HepG2 (cell line): ENCODE results near the gene BCAS3. TPM values are rescaled to one million over a fixed set of nuclear protein-coding genes. Genes with fewer than 3 reads are reported as not detected.
A peak's percentile ranks its signal among the peaks of the same experiment; 100 is the strongest.

Experiments
- AHR ChIP-seq: IDR thresholded peaks from 2 replicates; pipeline ENCODE4 v1.6.1; 2018; ENCODE audit warnings: missing genetic modification reagents, missing compliant biosample characterization
- CC2D1A ChIP-seq: sonication (generic); formaldehyde crosslinking; IDR thresholded peaks from 2 replicates; pipeline ENCODE4 v1.8.1; 2023; ENCODE audit warnings: mild to moderate bottlenecking, missing genetic modification reagents
- CERS6 ChIP-seq: sonication (generic); formaldehyde crosslinking; IDR thresholded peaks from 2 replicates; pipeline ENCODE4 v1.5.0; 2020; ENCODE audit warnings: missing genetic modification reagents
- E2F1 ChIP-seq: sonication (generic); formaldehyde crosslinking; IDR thresholded peaks from 2 replicates; pipeline ENCODE4 v1.5.0; 2020; ENCODE audit warnings: missing genetic modification reagents
- EP300 ChIP-seq, 3 experiments: sonication (generic) in 1 of 3; formaldehyde crosslinking in 1 of 3; IDR thresholded peaks; 2 replicates each; pipeline versions ENCODE4 v1.5.1 to v1.6.1; 2011 to 2020; ENCODE audit warnings: low read depth in 2 of 3, low read length in 2 of 3, borderline replicate concordance in 1 of 3, improper control_type of control experiment in 1 of 3, mild to moderate bottlenecking in 1 of 3, missing genetic modification reagents in 1 of 3, moderate library complexity in 1 of 3
- GABPA ChIP-seq, 2 experiments: IDR thresholded peaks; 2 replicates each; pipeline ENCODE4 v1.6.1; 2011 to 2016; ENCODE audit warnings: low read depth in 2 of 2, low read length in 1 of 2, missing biosample characterization in 1 of 2, missing genetic modification characterization in 1 of 2
- HMG20A ChIP-seq: IDR thresholded peaks from 2 replicates; pipeline ENCODE4 v1.6.1; 2016; ENCODE audit warnings: borderline replicate concordance
- JUNB ChIP-seq: sonication (generic); formaldehyde crosslinking; IDR thresholded peaks from 2 replicates; pipeline ENCODE4 v1.8.0; 2022; ENCODE audit warnings: missing genetic modification reagents, mild to moderate bottlenecking, borderline replicate concordance
- KDM6A ChIP-seq: IDR thresholded peaks from 2 replicates; pipeline ENCODE4 v1.6.1; 2016; ENCODE audit warnings: low read depth
- MAFF ChIP-seq: IDR thresholded peaks from 2 replicates; pipeline ENCODE4 v1.6.1; 2011; ENCODE audit warnings: low read depth, low read length, improper control_type of control experiment
- NFE2L1 ChIP-seq: sonication (generic); formaldehyde crosslinking; IDR thresholded peaks from 2 replicates; pipeline ENCODE4 v1.4.0; 2020; ENCODE audit warnings: missing genetic modification reagents, mild to moderate bottlenecking, borderline replicate concordance
- NR2F6 ChIP-seq, 2 experiments: IDR thresholded peaks; 2 replicates each; pipeline ENCODE4 v1.6.1; 2016; ENCODE audit warnings: antibody characterized with exemption in 1 of 2, mild to moderate bottlenecking in 1 of 2
- RBAK ChIP-seq: sonication (generic); formaldehyde crosslinking; IDR thresholded peaks from 2 replicates; pipeline ENCODE4 v1.5.1; 2020; ENCODE audit warnings: mild to moderate bottlenecking, missing genetic modification reagents
- SP1 ChIP-seq, 2 experiments: fragments of 450-650 bp in 1 of 2; sonication (generic) in 1 of 2; formaldehyde crosslinking in 1 of 2; IDR thresholded peaks; 2 replicates each; pipeline versions ENCODE4 v1.4.0 to v1.6.1; 2016 to 2020; ENCODE audit warnings: missing genetic modification reagents in 1 of 2
- SPEN ChIP-seq: sonication (generic); formaldehyde crosslinking; IDR thresholded peaks from 2 replicates; pipeline ENCODE4 v1.5.1; 2020; ENCODE audit warnings: low read depth, mild to moderate bottlenecking, missing genetic modification reagents
- SRF ChIP-seq: IDR thresholded peaks from 2 replicates; pipeline ENCODE4 v1.6.1; 2011; ENCODE audit warnings: mild to moderate bottlenecking, low read depth, low read length, moderate library complexity
- SRSF9 ChIP-seq: fragments of 200-400 bp; formaldehyde crosslinking; IDR thresholded peaks from 2 replicates; pipeline ENCODE4 v1.6.1; 2018; ENCODE audit warnings: borderline replicate concordance, mild to moderate bottlenecking, low read depth, low read length; ENCODE audit not compliant: insufficient read depth, poor library complexity, severe bottlenecking
- ZBTB25 ChIP-seq: IDR thresholded peaks from 2 replicates; pipeline ENCODE4 v1.6.1; 2018; ENCODE audit warnings: missing genetic modification reagents
- ZKSCAN8 ChIP-seq: IDR thresholded peaks from 2 replicates; pipeline ENCODE4 v1.6.1; 2016; ENCODE audit warnings: borderline replicate concordance, missing genetic modification reagents, missing compliant biosample characterization
- ZNF101 ChIP-seq: sonication (generic); formaldehyde crosslinking; IDR thresholded peaks from 2 replicates; pipeline ENCODE4 v1.4.0; 2020; ENCODE audit warnings: mild to moderate bottlenecking, low read depth, missing genetic modification reagents, borderline replicate concordance
- ZNF12 ChIP-seq: sonication (generic); formaldehyde crosslinking; IDR thresholded peaks from 2 replicates; pipeline ENCODE4 v1.5.0; 2020; ENCODE audit warnings: missing genetic modification reagents
- ZNF557 ChIP-seq: sonication (generic); formaldehyde crosslinking; IDR thresholded peaks from 2 replicates; pipeline ENCODE4 v1.4.0; 2020; ENCODE audit warnings: missing genetic modification reagents
- ZNF558 ChIP-seq: sonication (generic); formaldehyde crosslinking; IDR thresholded peaks from 2 replicates; pipeline ENCODE4 v1.9.0; 2022; ENCODE audit warnings: mild to moderate bottlenecking, missing genetic modification reagents, borderline replicate concordance
- ZNF616 ChIP-seq: sonication (generic); formaldehyde crosslinking; IDR thresholded peaks from 2 replicates; pipeline ENCODE4 v1.5.0; 2020; ENCODE audit warnings: low read depth, mild to moderate bottlenecking, missing genetic modification reagents
- ZNF644 ChIP-seq: IDR thresholded peaks from 2 replicates; pipeline ENCODE4 v1.6.1; 2016; ENCODE audit warnings: low read depth
- ZNF713 ChIP-seq: sonication (generic); formaldehyde crosslinking; IDR thresholded peaks from 2 replicates; pipeline ENCODE4 v1.4.0; 2020; ENCODE audit warnings: mild to moderate bottlenecking, missing genetic modification reagents
- polyA plus RNA-seq, 8 experiments: library from polyadenylated mRNA; depleted of rRNA in 3 of 8; stranded (reverse) in 7 of 8; unstranded in 1 of 8; fragments of >200 nt; fragmentation: Illumina TruSeq in 4 of 8; extraction: Trizol in 4 of 8; gene quantifications; 2 replicates each; pipeline versions ENCODE4 v1.2.1 to v1.2.3, GENCODE V29; 2011 to 2016; ENCODE audit warnings: low read depth in 4 of 8, missing spikeins in 1 of 8, mixed read lengths in 1 of 8; ENCODE audit not compliant: insufficient read depth in 1 of 8
- total RNA-seq, 5 experiments: library from RNA; depleted of rRNA; stranded (reverse); fragments of >200 nt; fragmentation: Illumina TruSeq; extraction: Trizol; gene quantifications; 2 replicates each; pipeline ENCODE4 v1.2.3, GENCODE V29; 2016; ENCODE audit warnings: low read depth in 1 of 5
- TF ChIP-seq, protein P1 (sequence below): IDR thresholded peaks from 2 replicates; pipeline ENCODE4 v1.6.1; 2016; ENCODE audit warnings: missing biosample characterization, missing genetic modification reagents, low read depth

BCAS3 gene
- total and polyA plus RNA-seq, 2 of the 13 experiments (the other 11 are each of a cell fraction or from before 2014, with no cell fraction given): 10.7 to 11.2 TPM

GRCh38 chr17:61065263-61065773 lies 387.7 kb downstream of the BCAS3 start (continued):
- no peak for TF ChIP-seq SRSF9
- TF ChIP-seq HMG20A: peak; percentile 70; the same call in 1 of the 2 replicates
- peak; percentile 88 for TF ChIP-seq MAFF
- peak in 1 of 2 experiments; percentile 60; a peak in 2 of 4 replicates for TF ChIP-seq EP300 (IDR thresholded peaks at IDR 0.05; ENCODE audit: low read depth in 2 of 2, low read length in 2 of 2)
- TF ChIP-seq EP300 (CRISPR knock-in tag; IDR thresholded peaks at IDR 0.05; ENCODE audit: borderline replicate concordance): no peak
- TF ChIP-seq RBAK (CRISPR knock-in tag): no peak
- TF ChIP-seq NFE2L1 (CRISPR knock-in tag): no peak
- 0 out of 2 replicates have a peak, but pooled peaks have one; percentile 58 for TF ChIP-seq ZKSCAN8
- no peak for TF ChIP-seq SRF
- no peak for TF ChIP-seq ZNF557
- TF ChIP-seq ZNF713: no peak
- TF ChIP-seq KDM6A (CRISPR knock-in tag): 0 out of 2 replicates have a peak, but pooled peaks have one; percentile 41
- TF ChIP-seq AHR (CRISPR knock-in tag): no peak
- TF ChIP-seq SPEN (CRISPR knock-in tag): no peak
- TF ChIP-seq ZBTB25 (CRISPR knock-in tag): no peak
- no peak for TF ChIP-seq CERS6 (CRISPR knock-in tag)
- no peak for TF ChIP-seq GABPA (IDR thresholded peaks at IDR 0.05; ENCODE audit: low read depth, low read length)
- TF ChIP-seq GABPA (CRISPR knock-in tag; IDR thresholded peaks at IDR 0.05; ENCODE audit: low read depth): no peak
- TF ChIP-seq ZNF558 (CRISPR knock-in tag): no peak
- TF ChIP-seq SP1 (IDR thresholded peaks at IDR 0.05): no peak
- no peak for TF ChIP-seq SP1 (CRISPR knock-in tag; IDR thresholded peaks at IDR 0.05)
- no peak for TF ChIP-seq ZNF12 (CRISPR knock-in tag)
- TF ChIP-seq JUNB (CRISPR knock-in tag): no peak
- TF ChIP-seq ZNF616 (CRISPR knock-in tag): no peak
- TF ChIP-seq CC2D1A: no peak
- no peak for TF ChIP-seq E2F1 (CRISPR knock-in tag)
- 0 out of 2 replicates have a peak, but pooled peaks have one; percentile 50 for TF ChIP-seq NR2F6 (IDR thresholded peaks at IDR 0.05)
- TF ChIP-seq NR2F6 (CRISPR knock-in tag; IDR thresholded peaks at IDR 0.05): peak; percentile 54
- TF ChIP-seq, protein P1, sequence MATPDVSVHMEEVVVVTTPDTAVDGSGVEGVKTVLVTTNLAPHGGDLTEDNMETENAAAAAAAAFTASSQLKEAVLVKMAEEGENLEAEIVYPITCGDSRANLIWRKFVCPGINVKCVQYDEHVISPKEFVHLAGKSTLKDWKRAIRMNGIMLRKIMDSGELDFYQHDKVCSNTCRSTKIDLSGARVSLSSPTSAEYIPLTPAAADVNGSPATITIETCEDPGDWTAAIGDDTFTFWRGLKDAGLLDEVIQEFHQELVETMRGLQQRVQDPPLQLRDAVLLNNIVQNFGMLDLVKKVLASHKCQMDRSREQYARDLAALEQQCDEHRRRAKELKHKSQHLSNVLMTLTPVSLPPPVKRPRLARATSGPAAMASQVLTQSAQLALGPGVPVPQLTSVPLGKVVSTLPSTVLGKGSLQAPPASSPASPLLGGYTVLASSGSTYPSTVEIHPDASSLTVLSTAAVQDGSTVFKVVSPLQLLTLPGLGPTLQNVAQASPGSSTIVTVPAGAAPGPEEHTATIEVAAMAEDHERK (CRISPR knock-in tag): no peak
- peak; percentile 69 for TF ChIP-seq ZNF644
- TF ChIP-seq ZNF101 (CRISPR knock-in tag): no peak
